ENCODE results near the gene PFKFB4.
A peak's percentile ranks its signal among the peaks of the same experiment; 100 is the strongest.

The PFKFB4 gene

DNA sequence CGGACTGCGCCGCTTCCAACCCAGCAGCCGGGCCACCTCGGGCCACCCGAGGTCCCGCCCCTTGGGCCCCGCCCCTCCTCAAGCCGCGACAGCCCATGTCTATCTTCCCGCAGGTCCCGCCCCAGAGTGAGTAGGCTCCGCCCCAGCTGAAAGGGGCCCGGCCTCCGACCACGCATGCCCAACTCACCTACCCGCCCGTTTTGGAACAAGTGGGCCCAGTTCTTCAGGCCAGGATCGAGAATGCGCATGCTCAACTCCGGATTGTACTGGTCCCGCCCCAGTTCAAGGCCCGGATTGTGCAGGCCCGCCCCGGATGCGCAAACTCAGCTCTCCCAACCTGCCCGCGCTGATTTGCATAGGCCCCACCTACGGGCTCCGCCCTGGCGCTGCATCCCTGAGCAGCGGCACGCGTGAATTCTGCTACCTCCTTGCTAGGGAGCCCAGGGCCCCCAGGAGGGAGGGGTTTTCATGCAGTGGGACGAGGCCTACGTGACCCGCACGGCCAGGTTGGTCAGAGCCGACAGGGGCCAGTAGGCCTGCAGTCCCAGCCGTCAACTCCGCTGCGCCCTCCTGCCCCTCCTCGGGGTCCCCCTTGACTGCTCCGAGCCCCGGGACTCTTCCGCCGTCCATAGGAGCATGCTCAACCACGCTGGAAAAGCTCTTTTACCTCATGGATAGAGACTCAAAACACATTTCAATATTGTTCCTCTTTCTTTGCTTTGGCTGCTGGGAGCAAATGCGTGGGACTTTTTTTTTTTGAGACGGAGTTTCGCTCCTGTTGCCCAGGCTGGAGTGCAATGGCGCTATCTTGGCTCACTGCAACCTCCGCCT, at the start of gene PFKFB4:
Gene PFKFB4 (minus strand): TSS at position 8 of the 831 bp plus-strand sequence. CDS start 26 bp downstream, outside the sequence.
- peak; percentile 99 for DNase-seq

DNA sequence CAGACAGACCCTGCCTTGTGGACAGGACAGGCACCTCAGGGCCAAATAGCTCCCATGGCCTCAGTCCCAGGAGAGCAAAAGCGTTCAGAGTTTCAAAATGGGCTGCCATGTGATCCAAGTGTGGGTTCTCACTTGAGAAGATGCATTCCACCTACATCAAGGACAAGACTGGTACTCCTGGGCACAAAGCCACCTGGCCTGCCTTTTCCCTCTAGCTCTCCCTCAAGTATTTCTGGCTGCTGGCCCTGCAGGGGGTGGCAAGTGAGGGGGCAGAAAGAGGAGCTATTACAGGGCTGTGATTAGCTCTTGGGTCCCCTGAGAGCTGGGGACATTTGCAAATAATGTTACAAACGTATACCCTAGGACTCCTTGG, 45.0 kb upstream of the PFKFB4 start:
- no peak for DNase-seq

DNA sequence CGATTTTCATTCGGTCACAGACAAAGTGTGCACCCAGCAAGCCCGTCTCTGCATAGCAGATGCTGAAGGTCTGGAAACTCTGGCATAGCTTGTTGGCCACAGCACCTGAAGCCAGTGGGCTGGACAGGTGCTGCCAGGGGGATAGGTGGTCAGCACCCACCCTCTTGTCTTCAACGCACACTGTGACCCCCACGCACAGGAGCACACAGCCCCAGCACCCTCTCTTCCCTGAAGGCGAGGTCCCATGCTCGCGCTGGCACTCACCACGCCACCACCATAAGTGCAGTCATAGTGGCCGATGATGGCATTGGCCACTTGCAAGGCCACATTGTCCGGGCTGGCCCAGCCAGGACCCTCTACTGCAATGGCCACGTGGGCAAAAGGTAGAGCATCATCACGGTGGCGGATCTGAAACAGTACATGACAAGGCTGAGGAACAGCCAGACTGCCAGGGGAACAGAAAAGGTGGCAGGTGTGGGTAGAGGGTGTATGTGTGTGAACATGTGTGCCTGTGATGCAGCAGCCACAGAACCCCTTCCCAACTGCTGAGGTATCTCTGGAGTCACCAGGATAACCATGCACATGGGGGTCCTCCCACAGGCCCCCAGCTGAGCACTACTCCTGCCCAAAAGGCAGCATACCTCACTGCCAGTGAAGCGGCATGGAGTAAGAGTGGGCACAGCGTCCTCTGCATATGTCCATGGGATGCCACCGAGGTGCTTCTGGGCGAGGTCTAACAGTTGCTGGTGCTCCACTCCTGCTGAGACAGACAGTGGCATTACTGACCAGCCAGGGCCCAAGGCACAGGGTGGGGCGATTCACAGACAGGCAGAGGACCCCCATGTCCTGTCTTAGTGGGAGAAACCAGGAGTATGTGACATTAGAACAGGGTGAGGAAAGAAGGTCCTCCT, 44.4 kb upstream of the PFKFB4 start:
- DNase-seq: no peak

GRCh38 chr3:48599509-48600285, 43.1 kb upstream of the PFKFB4 start:
- no peak for DNase-seq

DNA sequence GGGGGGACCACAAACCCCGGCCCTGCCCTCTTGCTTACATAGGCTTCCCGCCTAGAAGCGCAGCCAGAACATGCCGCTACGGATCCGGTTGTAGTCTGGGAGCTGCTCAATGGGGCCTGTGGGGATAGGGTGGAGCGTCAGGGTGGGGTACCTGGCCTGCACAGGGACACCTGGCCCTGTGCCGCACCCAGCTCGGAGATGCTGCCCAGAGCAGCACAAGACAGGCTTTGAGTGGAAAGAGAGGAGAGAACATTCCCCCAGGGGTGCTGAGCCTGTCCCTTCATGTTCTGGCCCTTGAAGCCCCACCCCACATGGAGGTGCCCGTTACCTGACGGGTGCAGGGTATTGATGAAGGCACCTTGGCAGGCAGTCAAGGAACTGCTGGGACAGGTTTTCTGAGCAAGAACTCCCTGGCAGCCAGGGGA, 42.5 kb upstream of the PFKFB4 start:
- DNase-seq: no peak

DNA sequence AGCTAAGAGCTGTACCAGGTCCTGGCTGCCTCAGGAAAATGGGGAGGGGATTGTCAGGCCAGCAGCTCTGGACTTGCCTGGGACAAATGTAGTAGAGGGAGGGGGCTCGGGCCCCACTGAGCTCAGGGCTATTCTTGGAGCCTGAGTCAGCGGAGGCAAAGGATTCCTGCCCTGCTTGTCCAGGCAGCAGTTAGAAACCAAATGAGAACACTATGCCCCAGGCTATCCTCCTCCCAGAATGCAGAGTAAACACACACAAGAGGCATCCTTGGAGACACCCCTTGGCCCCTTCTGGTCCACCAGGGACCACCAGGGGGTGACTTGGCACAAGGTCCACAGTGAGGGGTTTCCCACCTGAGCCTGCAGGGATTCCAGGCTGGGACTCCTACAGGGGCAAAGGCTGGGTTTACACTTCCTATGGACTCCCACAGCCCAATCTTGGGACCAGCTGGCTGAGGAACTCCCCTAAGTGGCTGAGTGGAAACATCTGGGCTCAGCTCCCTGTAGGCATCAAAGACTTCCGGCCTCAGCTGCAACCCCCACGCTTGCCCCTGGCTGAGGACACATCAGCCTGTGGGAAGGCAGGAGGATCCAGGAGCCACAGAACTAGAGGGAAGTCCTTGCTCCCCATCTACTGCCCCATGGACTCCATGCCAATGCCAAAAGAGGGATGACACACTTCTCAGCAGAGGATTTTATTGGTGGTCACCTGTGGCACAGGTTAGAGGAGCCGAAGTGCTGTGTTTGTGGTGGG, 41.9 kb upstream of the PFKFB4 start:
- no peak for DNase-seq

- no peak for DNase-seq
These were observed 40.8 kb upstream of the PFKFB4 start for GRCh38 chr3:48597408-48597800.

GRCh38 chr3:48596676-48597407, 40.2 kb upstream of the PFKFB4 start:
- DNase-seq: no peak

DNA sequence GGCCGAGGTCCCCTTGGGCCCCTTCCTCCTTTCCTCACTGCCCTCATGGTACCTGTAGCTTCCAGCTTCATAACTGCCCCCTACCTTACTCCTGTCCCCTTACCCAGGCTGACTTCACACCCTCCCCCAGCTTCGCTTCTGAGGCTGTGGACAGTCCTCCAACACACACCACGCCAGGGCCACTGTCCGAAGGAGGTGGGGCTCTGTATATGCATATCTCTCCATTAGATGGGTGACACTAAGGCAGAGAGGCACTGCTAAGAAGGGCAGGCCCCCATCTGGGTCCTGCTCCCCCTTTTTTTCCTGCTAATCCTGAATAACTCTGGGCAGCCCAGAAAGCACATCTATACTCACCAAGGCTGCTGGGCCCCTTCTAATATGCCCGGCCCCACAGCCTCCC, 39.6 kb upstream of the PFKFB4 start:
- no peak for DNase-seq

DNA sequence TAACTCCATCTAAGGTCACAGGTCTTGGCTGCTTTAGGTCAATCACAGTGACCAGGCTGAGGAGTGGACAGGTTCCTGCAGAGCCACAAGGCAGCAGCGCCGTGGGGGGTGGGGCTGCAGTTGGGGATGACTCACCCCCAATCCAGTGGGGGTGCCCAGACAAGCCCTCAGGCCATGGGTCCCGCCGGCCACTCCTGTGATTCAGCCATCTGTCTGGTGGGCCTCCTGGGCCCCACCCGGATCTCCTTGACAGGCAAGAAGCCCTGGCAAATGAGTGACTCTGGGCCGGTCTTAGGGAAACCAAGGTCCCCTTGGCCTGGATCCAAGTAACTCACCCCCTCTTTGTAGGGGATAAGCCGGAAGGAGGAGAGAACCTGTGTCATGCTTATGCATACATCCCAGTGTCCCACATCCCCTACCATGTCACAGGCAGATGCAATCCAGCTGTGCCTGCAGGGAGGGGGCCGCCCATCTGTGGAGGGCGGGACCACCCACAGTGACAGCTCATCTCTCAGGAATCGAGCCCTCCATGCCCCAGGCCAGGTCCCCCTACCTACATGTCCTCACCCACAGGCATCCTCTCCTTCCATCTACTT, 39.0 kb upstream of the PFKFB4 start:
- DNase-seq: no peak

DNA sequence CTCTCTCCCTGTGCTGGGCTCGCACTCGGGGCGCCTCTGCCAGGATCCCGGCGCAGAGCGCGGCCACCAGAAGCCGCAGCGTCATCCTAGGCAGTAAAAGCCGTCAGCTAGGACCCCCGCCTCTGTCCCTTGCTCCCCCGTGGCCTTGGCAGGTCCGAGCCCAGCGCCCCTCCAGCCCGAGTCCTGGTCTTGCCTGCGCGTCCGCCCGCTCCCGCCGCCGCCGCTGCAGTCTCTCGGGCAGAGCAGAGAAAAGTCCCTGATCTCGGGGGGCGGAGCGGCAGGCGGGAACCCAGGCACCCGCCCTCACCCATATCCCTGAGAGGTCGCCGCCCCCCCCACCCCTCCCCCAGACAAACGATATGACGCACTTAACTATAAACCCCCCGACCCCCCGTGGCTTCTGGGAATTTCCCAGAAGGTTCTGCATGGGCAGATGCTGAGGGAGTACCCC, 38.5 kb upstream of the PFKFB4 start, which contains the start of gene COL7A1:
Gene COL7A1 (minus strand): TSS at position 255 of the 451 bp plus-strand sequence. CDS start 170 bp downstream, at position 85.
- DNase-seq: no peak

- DNase-seq: no peak
These were observed 37.9 kb upstream of the PFKFB4 start for GRCh38 chr3:48594417-48595049.

DNA sequence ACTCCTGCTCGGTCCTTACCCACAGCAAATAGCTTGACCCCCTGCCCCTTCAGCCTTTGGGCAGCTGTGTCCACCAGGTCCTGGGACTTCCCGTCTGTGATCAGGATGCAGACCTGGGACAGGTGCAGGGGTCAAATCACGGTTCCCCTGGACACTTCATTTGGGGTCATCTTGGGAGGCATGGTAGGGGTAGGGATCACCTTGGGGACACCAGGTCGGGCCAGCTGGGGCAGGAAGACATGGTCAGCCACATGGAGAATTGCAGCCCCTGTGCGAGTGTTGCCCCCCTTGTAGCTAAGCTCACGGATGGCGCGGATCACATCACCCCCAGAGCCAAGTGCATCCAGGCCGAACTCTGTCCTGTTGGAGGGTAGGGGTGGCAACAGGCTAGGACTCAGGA, 36.7 kb upstream of the PFKFB4 start:
- no peak for DNase-seq

- DNase-seq: no peak
These were observed 36.0 kb upstream of the PFKFB4 start for GRCh38 chr3:48592519-48593087.

- DNase-seq: no peak
These were observed 35.4 kb upstream of the PFKFB4 start for GRCh38 chr3:48591886-48592518.

DNA sequence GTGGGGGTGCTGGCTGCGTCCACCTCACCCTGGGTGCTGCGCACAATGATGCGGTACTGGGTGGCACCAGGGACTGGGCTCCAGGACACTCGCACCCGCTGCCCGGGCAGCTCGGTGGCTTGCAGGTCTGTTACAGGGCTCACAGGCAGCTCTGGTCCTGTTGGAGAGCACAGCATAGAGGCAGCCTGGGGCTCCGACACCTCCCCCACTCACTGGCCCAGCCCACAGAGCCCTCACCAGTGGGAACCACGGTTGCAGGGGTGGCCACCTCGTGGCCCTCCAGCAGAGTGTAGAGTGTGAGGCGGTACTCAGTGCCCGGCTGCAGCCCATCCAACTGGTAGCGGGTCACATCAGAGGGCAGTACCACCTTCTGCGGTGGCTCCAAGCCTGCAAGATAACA, 34.8 kb upstream of the PFKFB4 start:
- no peak for DNase-seq

DNA sequence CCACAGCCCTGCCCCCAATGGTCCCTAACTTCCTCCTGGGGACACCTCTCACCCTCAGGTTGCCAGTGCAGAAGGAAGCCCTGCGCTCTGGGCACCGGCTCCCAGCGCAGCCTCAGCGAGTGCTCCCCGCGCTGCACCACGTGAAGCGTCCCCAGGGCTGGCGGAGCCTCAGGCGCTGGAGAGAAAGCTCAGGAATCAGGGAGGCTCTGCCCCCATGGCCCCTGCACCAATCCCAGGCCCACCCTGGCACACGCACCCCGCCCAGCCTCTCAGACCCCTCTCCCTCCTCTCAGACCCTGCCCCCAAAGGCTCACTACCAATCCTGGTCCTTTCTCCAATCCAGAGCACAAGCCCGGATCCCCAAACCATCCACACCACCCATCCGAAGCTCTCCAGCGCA, 31.6 kb upstream of the PFKFB4 start:
- no peak for DNase-seq

GRCh38 chr3:48587686-48588085, 31.1 kb upstream of the PFKFB4 start:
- no peak for DNase-seq

- DNase-seq: no peak
These were observed 28.8 kb upstream of the PFKFB4 start for GRCh38 chr3:48585411-48585810.

GRCh38 chr3:48584836-48585235, 28.2 kb upstream of the PFKFB4 start:
- no peak for DNase-seq
